ENCODE results near the gene DPYSL5.

- TF ChIP-seq, protein P1, sequence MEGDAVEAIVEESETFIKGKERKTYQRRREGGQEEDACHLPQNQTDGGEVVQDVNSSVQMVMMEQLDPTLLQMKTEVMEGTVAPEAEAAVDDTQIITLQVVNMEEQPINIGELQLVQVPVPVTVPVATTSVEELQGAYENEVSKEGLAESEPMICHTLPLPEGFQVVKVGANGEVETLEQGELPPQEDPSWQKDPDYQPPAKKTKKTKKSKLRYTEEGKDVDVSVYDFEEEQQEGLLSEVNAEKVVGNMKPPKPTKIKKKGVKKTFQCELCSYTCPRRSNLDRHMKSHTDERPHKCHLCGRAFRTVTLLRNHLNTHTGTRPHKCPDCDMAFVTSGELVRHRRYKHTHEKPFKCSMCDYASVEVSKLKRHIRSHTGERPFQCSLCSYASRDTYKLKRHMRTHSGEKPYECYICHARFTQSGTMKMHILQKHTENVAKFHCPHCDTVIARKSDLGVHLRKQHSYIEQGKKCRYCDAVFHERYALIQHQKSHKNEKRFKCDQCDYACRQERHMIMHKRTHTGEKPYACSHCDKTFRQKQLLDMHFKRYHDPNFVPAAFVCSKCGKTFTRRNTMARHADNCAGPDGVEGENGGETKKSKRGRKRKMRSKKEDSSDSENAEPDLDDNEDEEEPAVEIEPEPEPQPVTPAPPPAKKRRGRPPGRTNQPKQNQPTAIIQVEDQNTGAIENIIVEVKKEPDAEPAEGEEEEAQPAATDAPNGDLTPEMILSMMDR (IDR thresholded peaks at IDR 0.05; ENCODE audit: poor library complexity, severe bottlenecking), result no peak
- TF ChIP-seq, protein P2, sequence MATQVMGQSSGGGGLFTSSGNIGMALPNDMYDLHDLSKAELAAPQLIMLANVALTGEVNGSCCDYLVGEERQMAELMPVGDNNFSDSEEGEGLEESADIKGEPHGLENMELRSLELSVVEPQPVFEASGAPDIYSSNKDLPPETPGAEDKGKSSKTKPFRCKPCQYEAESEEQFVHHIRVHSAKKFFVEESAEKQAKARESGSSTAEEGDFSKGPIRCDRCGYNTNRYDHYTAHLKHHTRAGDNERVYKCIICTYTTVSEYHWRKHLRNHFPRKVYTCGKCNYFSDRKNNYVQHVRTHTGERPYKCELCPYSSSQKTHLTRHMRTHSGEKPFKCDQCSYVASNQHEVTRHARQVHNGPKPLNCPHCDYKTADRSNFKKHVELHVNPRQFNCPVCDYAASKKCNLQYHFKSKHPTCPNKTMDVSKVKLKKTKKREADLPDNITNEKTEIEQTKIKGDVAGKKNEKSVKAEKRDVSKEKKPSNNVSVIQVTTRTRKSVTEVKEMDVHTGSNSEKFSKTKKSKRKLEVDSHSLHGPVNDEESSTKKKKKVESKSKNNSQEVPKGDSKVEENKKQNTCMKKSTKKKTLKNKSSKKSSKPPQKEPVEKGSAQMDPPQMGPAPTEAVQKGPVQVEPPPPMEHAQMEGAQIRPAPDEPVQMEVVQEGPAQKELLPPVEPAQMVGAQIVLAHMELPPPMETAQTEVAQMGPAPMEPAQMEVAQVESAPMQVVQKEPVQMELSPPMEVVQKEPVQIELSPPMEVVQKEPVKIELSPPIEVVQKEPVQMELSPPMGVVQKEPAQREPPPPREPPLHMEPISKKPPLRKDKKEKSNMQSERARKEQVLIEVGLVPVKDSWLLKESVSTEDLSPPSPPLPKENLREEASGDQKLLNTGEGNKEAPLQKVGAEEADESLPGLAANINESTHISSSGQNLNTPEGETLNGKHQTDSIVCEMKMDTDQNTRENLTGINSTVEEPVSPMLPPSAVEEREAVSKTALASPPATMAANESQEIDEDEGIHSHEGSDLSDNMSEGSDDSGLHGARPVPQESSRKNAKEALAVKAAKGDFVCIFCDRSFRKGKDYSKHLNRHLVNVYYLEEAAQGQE (IDR thresholded peaks at IDR 0.05; ENCODE audit: borderline replicate concordance), result no peak
These were observed 38.8 kb downstream of the DPYSL5 start for GRCh38 chr2:26886736-26887135.

All from neural cell (in vitro differentiated cells).